Neutrophil (primary cell): ENCODE data around the gene ALS2.

Source experiments
- H3K27ac ChIP-seq: fragments of 200-600 bp; sonication (generic); 2 replicates; pipeline ENCODE4 v1.5.1; 2016; ENCODE audit warnings: mild to moderate bottlenecking, moderate library complexity
- H3K27me3 ChIP-seq: fragments of 200-600 bp; sonication (generic); 2 replicates; pipeline ENCODE4 v1.6.0; 2016; ENCODE audit warnings: mild to moderate bottlenecking
- H3K36me3 ChIP-seq: fragments of 200-600 bp; sonication (generic); 2 replicates; pipeline ENCODE4 v1.5.1; 2017
- H3K4me1 ChIP-seq, 2 experiments: fragments of 200-600 bp in 1 of 2; sonication (generic) in 1 of 2; 1 replicate in 1 of 2; 2 replicates in 1 of 2; pipeline versions ENCODE4 v1.5.1 to v1.6.1; 2013 to 2016; ENCODE audit warnings: low read depth in 1 of 2, low read length in 1 of 2, mild to moderate bottlenecking in 1 of 2, moderate library complexity in 1 of 2; ENCODE audit not compliant: control insufficient read depth in 1 of 2, insufficient read depth in 1 of 2
- H3K4me3 ChIP-seq, 2 experiments: fragments of 200-600 bp in 1 of 2; sonication (generic) in 1 of 2; 1 replicate in 1 of 2; 2 replicates in 1 of 2; pipeline ENCODE4 v1.5.1; 2013 to 2016; ENCODE audit warnings: low read depth in 1 of 2, low read length in 1 of 2, mild to moderate bottlenecking in 1 of 2, moderate library complexity in 1 of 2
- H3K9me3 ChIP-seq: fragments of 200-600 bp; sonication (generic); 2 replicates; pipeline ENCODE4 v1.5.1; 2016
- CTCF ChIP-seq: fragments of 200-600 bp; sonication (generic); IDR thresholded peaks from 2 replicates; pipeline ENCODE4 v1.5.1; 2016; ENCODE audit warnings: antibody characterized with exemption

Gene ALS2

GRCh38 chr2:201669865-201670264 lies 110.9 kb downstream of the ALS2 start:
- H3K27ac ChIP-seq = no peak overlapping the region
- TF ChIP-seq CTCF = no peak
- H3K4me3 ChIP-seq = no peak overlapping the region
- no peaks in the 10 kb centered on the region for H3K27me3 ChIP-seq
- H3K4me1 ChIP-seq = no peaks in the 10 kb centered on the region
- H3K9me3 ChIP-seq = no peaks in the 10 kb centered on the region
- no peaks in the 10 kb centered on the region for H3K36me3 ChIP-seq

- TF ChIP-seq CTCF = no peak
- H3K36me3 ChIP-seq = no peaks in the 10 kb centered on the region
- H3K9me3 ChIP-seq = no peaks in the 10 kb centered on the region
- H3K27me3 ChIP-seq = no peaks in the 10 kb centered on the region
- H3K27ac ChIP-seq = no peak overlapping the region
- no peak overlapping the region for H3K4me3 ChIP-seq
- H3K4me1 ChIP-seq = no peaks in the 10 kb centered on the region
Observed at GRCh38 chr2:201668402-201668910, 112.3 kb downstream of the ALS2 start.

- H3K36me3 ChIP-seq = no peaks in the 10 kb centered on the region
- no peak overlapping the region for H3K27ac ChIP-seq
- TF ChIP-seq CTCF = no peak
- H3K4me3 ChIP-seq = no peak overlapping the region
- H3K27me3 ChIP-seq = no peaks in the 10 kb centered on the region
- no peaks in the 10 kb centered on the region for H3K9me3 ChIP-seq
- H3K4me1 ChIP-seq = peaks cover 7 to 16% of the 10 kb centered on the region in 2 experiments
Observed at GRCh38 chr2:201664334-201664733, 116.4 kb downstream of the ALS2 start.

- H3K27me3 ChIP-seq = no peaks in the 10 kb centered on the region
- H3K27ac ChIP-seq = no peak overlapping the region
- no peak for TF ChIP-seq CTCF
- no peak overlapping the region for H3K4me3 ChIP-seq
- H3K9me3 ChIP-seq = no peaks in the 10 kb centered on the region
- peaks cover 7 to 16% of the 10 kb centered on the region in 2 experiments for H3K4me1 ChIP-seq
- H3K36me3 ChIP-seq = no peaks in the 10 kb centered on the region
Observed at GRCh38 chr2:201661366-201661765, 119.4 kb downstream of the ALS2 start.

- H3K27ac ChIP-seq = no peak overlapping the region
- no peaks in the 10 kb centered on the region for H3K27me3 ChIP-seq
- no peaks in the 10 kb centered on the region for H3K9me3 ChIP-seq
- TF ChIP-seq CTCF = no peak
- peaks cover 7 to 16% of the 10 kb centered on the region in 2 experiments for H3K4me1 ChIP-seq
- H3K4me3 ChIP-seq = no peak overlapping the region
- H3K36me3 ChIP-seq = no peaks in the 10 kb centered on the region
Observed at GRCh38 chr2:201660293-201660895, 120.3 kb downstream of the ALS2 start.
